ENCODE data around the gene NUP214.
A peak's percentile ranks its signal among the peaks of the same experiment; 100 is the strongest.

The NUP214 gene

GRCh38 chr9:131095666-131096268, 29.6 kb upstream of the NUP214 start:
- no peaks in the 10 kb centered on the region for H3K36me3 Mint-ChIP-seq (ENCODE audit: low read depth)
- no peaks in the 10 kb centered on the region for H3K9me3 Mint-ChIP-seq
- H3K4me1 Mint-ChIP-seq = peaks cover 47% of the 10 kb centered on the region
- DNase-seq = no peak
- H3K4me3 Mint-ChIP-seq = peak overlapping the region; percentile 81
- H3K27me3 Mint-ChIP-seq (ENCODE audit: low read depth, poor library complexity) = peaks cover 18% of the 10 kb centered on the region
- H3K27ac Mint-ChIP-seq = no peak overlapping the region
- no peak for TF ChIP-seq CTCF (IDR thresholded peaks at IDR 0.05)

GRCh38 chr9:131096269-131097125, 28.9 kb upstream of the NUP214 start, which contains the start of gene AIF1L:
Gene AIF1L (plus strand): TSS chr9:131096531. CDS start chr9:131096630, 99 bp downstream.
- Mint-ChIP-seq H3K27ac (peak within 1 kb of the TSS; percentile 6), H3K9me3 (no peaks in the 10 kb centered on the region), H3K4me3 (peak within 1 kb of the TSS; percentile 82), H3K4me1 (peaks cover 50% of the 10 kb centered on the region), H3K27me3 (ENCODE audit: low read depth, poor library complexity) (peaks cover 18% of the 10 kb centered on the region), H3K36me3 (ENCODE audit: low read depth) (no peaks in the 10 kb centered on the region)
- peak; percentile 82 for DNase-seq
- peak; percentile 24 for TF ChIP-seq CTCF (IDR thresholded peaks at IDR 0.05)

- Mint-ChIP-seq H3K36me3 (ENCODE audit: low read depth) (no peaks in the 10 kb centered on the region), H3K9me3 (no peaks in the 10 kb centered on the region), H3K27me3 (ENCODE audit: low read depth, poor library complexity) (peaks cover 18% of the 10 kb centered on the region), H3K27ac (peak overlapping the region; percentile 6), H3K4me3 (peak overlapping the region; percentile 82), H3K4me1 (peaks cover 45% of the 10 kb centered on the region)
- DNase-seq = no peak
- no peak for TF ChIP-seq CTCF (IDR thresholded peaks at IDR 0.05)
These were observed 28.0 kb upstream of the NUP214 start for GRCh38 chr9:131097126-131097947.

- Mint-ChIP-seq H3K27me3 (ENCODE audit: low read depth, poor library complexity) (peaks cover 15% of the 10 kb centered on the region), H3K4me3 (peak overlapping the region; percentile 82), H3K27ac (no peak overlapping the region), H3K4me1 (peaks cover 50% of the 10 kb centered on the region), H3K9me3 (no peaks in the 10 kb centered on the region), H3K36me3 (ENCODE audit: low read depth) (no peaks in the 10 kb centered on the region)
- no peak for DNase-seq
- no peak for TF ChIP-seq CTCF (IDR thresholded peaks at IDR 0.05)
These were observed 27.5 kb upstream of the NUP214 start for GRCh38 chr9:131097948-131098278.

GRCh38 chr9:131098391-131099101, 26.8 kb upstream of the NUP214 start:
- peaks cover 14% of the 10 kb centered on the region for H3K27me3 Mint-ChIP-seq (ENCODE audit: low read depth, poor library complexity)
- DNase-seq = peak; percentile 31
- TF ChIP-seq CTCF (IDR thresholded peaks at IDR 0.05) = no peak
- no peaks in the 10 kb centered on the region for H3K9me3 Mint-ChIP-seq
- peak overlapping the region; percentile 75 for H3K27ac Mint-ChIP-seq
- peak overlapping the region; percentile 82 for H3K4me3 Mint-ChIP-seq
- peaks cover 56% of the 10 kb centered on the region for H3K4me1 Mint-ChIP-seq
- H3K36me3 Mint-ChIP-seq (ENCODE audit: low read depth) = no peaks in the 10 kb centered on the region

Measured in nephron progenitor cell (in vitro differentiated cells).